Measurements from ENCODE around the gene CIRBP. TPM values are rescaled to one million over a fixed set of nuclear protein-coding genes. Genes with fewer than 3 reads are reported as not detected.
"Not testable (repeated sequence)": the region's sequence is repeated elsewhere in the genome, so short reads cannot be mapped to it uniquely, and the experiment has no call there.

The CIRBP gene
- polyA plus RNA-seq, 2 donors = 231 to 265 TPM

DNA sequence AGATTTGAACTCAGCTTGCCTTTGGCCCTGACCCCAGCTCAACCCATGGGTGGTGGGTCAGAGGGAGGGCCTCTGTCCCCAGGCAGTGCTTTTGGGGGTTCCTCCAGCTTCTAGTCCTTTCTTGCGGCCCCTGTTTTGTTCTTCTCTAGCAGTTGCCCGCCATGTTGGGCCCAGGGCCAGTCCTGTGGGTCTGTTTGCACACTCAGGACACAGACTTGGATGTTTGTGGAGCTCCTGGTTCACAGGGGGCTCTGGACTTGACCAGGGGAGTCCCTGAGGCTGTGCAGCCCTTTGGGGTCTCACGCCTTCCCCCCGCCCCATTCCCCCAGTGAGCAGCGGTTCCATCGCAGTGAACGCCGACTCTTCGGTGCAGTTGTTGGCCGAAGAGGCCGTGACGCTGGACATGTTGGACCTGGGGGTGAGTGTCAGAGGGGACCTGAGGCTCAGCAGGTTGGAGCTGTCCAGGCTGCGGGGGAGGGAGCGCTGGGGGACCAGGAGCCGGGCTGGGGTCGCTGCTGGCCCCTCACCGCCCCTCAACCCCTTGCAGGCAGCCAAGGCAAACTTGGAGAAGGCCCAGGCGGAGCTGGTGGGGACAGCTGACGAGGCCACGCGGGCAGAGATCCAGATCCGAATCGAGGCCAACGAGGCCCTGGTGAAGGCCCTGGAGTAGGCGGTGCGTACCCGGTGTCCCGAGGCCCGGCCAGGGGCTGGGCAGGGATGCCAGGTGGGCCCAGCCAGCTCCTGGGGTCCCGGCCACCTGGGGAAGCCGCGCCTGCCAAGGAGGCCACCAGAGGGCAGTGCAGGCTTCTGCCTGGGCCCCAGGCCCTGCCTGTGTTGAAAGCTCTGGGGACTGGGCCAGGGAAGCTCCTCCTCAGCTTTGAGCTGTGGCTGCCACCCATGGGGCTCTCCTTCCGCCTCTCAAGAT, 25.1 kb upstream of the CIRBP start:
- H3K4me3 ChIP-seq (ENCODE audit: low read depth in 1 of 2, low read length in 2 of 2) = peak overlapping the region; percentile 19 to 48
- 38 to 39% methylated on average over 33 of the region's 33 CpGs for WGBS, 2 donors

DNA sequence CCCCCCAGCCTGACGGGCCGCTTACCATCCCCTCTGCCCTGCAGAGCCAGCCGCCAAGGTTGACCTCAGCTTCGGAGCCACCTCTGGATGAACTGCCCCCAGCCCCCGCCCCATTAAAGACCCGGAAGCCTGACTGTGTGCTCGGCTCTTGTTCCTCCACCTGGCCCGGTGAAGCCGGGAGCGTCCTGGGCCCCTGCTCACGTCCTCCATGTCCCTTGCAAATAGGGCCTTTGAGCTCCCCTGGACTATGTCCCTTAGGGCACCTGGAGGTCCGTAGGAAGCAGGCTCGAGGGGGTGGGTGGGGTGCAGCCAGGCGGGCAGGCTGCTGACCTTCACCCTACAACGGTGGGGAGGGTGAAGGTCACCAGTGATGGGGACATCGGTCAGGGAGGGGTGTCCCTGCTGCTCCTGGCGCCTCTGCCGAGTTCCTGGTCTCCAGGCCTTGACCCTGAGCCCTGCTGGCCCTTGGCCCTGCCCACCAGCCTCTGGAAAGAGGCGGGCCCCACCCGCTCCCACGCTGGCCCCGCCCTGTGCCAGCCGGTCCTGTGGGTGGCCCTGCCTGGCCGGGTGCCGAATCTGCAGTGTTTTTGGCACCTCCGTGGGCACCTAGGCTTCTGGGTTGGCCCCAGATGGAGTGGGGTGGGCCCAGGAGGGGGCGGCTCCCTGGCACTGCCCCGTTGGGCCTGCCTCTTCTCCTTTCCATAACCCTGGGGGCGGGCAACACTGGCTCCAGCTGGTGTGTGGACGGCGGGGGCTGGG, 24.3 kb upstream of the CIRBP start:
- peaks cover 5 to 31% of the 10 kb centered on the region in 2 donors for H3K4me1 ChIP-seq (ENCODE audit: control insufficient read depth in 2 of 2, insufficient read depth in 2 of 2, low read length in 1 of 2)
- peak overlapping the region; percentile 19 to 48 for H3K4me3 ChIP-seq (ENCODE audit: low read depth in 1 of 2, low read length in 2 of 2)
- no peaks in the 10 kb centered on the region for H3K36me3 ChIP-seq (ENCODE audit: control insufficient read depth in 2 of 2, insufficient read depth in 2 of 2, low read length in 1 of 2)
- no peaks in the 10 kb centered on the region for H3K27me3 ChIP-seq (ENCODE audit: control insufficient read depth in 1 of 2, insufficient read depth in 2 of 2, low read length in 2 of 2)
- H3K27ac ChIP-seq (ENCODE audit: low read depth in 2 of 2, low read length in 1 of 2) = peak overlapping the region; percentile 88 to 96
- no peaks in the 10 kb centered on the region for H3K9me3 ChIP-seq (ENCODE audit: control insufficient read depth in 2 of 2, insufficient read depth in 1 of 2, low read depth in 1 of 2, low read length in 1 of 2)
- WGBS, 2 donors = 12% methylated on average over 31 of the region's 31 CpGs

More for the DNA sequence above, 25.1 kb upstream of the CIRBP start:
- Histone ChIP-seq H3K36me3 (ENCODE audit: control insufficient read depth in 2 of 2, insufficient read depth in 2 of 2, low read length in 1 of 2) (no peaks in the 10 kb centered on the region), H3K27ac (ENCODE audit: low read depth in 2 of 2, low read length in 1 of 2) (peak overlapping the region; percentile 88 to 96), H3K4me1 (ENCODE audit: control insufficient read depth in 2 of 2, insufficient read depth in 2 of 2, low read length in 1 of 2) (peaks cover 5 to 31% of the 10 kb centered on the region in 2 donors), H3K9me3 (ENCODE audit: control insufficient read depth in 2 of 2, insufficient read depth in 1 of 2, low read depth in 1 of 2, low read length in 1 of 2) (no peaks in the 10 kb centered on the region), H3K27me3 (ENCODE audit: control insufficient read depth in 1 of 2, insufficient read depth in 2 of 2, low read length in 2 of 2) (no peaks in the 10 kb centered on the region)

DNA sequence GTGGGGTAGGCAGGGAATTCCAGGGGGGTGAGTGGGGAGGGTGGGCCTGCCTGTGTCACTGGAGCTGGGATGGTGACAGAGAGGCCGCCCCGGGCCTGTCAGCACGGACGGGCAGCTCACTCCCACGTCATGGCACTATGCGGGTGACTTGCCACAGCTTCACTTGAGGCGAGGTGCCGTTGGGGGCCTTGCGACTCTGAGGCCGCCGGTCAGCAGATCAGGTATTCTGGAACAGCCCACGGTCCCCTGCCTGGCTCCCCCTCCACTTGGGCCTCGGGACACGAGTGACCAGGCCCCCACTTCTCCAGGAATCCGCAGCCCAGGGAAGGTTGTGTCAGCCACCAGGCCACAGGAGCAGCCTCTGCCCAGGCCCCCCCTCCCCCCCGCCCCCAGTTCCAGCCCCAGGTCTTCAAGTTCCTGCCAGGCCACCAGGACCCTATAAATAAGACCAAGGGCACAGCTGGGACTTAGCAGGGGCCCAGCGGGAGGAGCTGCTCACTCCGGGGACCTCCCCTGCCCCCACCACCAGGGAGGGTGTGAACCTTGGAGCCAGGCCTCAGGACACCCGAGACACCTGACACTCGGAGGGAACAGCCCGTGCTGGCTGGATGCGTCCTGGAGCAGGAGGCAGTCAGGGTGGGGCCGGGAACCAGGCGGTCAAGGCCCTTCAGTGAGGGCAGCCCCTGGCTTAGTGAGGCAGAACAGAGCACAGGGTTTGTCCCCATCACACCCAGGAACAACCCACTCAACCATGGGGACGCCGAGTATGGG, 23.5 kb upstream of the CIRBP start:
- 40 to 49% methylated on average over 25 to 26 of the region's 26 CpGs for WGBS, 2 donors
- H3K4me1 ChIP-seq (ENCODE audit: control insufficient read depth in 2 of 2, insufficient read depth in 2 of 2, low read length in 1 of 2) = peaks cover 5 to 31% of the 10 kb centered on the region in 2 donors

DNA sequence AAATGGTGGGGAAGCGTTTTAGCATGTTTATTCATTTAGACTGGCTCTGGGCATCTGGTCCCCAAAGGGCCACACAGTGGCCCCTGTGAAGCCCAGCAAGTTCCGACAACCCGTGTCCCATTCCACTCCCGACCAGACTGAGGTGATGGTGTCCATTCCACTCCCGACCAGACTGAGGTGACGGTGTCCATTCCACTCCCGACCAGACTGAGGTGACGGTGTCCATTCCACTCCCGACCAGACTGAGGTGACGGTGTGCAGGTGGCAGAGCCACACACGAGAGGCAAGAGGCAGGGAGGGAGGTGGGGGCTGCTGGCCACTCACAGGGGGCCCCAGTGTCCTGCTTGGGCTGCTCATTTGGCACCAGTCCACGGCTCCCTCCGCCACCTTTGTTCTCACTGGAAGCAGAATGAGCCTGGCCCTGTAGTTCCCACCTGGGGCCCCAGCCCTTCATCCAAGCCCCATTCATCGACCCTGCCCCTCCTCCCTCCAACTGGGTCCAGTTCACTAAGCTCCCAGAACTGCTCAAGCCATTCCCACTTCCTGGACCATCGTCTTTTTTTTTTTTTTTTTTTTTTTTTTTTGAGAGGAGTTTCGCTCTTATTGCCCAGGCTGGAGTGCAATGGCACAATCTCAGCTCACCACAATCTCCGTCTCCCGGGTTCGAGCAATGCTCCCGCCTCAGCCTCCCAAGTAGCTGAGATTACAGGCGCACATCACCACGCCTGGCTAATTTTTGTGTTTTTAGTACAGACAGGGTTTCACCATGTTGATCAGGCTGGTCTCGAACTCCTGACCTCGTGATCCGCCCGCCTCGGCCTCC, 22.7 kb upstream of the CIRBP start:
- H3K4me1 ChIP-seq (ENCODE audit: control insufficient read depth in 2 of 2, insufficient read depth in 2 of 2, low read length in 1 of 2) = peaks cover 5 to 26% of the 10 kb centered on the region in 2 donors
- 68 to 71% methylated on average over 26 to 27 of the region's 27 CpGs for WGBS, 2 donors
- H3K9me3 ChIP-seq (ENCODE audit: control insufficient read depth in 2 of 2, insufficient read depth in 1 of 2, low read depth in 1 of 2, low read length in 1 of 2); H3K4me3 ChIP-seq (ENCODE audit: low read depth in 1 of 2, low read length in 2 of 2); H3K36me3 ChIP-seq (ENCODE audit: control insufficient read depth in 2 of 2, insufficient read depth in 2 of 2, low read length in 1 of 2); H3K27me3 ChIP-seq (ENCODE audit: control insufficient read depth in 1 of 2, insufficient read depth in 2 of 2, low read length in 2 of 2): not testable (repeated sequence)
- peak overlapping the region; percentile 88 to 96 for H3K27ac ChIP-seq (ENCODE audit: low read depth in 2 of 2, low read length in 1 of 2)

More for the DNA sequence above, 23.5 kb upstream of the CIRBP start:
- no peaks in the 10 kb centered on the region for H3K9me3 ChIP-seq (ENCODE audit: control insufficient read depth in 2 of 2, insufficient read depth in 1 of 2, low read depth in 1 of 2, low read length in 1 of 2)
- H3K27me3 ChIP-seq (ENCODE audit: control insufficient read depth in 1 of 2, insufficient read depth in 2 of 2, low read length in 2 of 2) = no peaks in the 10 kb centered on the region
- no peaks in the 10 kb centered on the region for H3K36me3 ChIP-seq (ENCODE audit: control insufficient read depth in 2 of 2, insufficient read depth in 2 of 2, low read length in 1 of 2)
- peak overlapping the region; percentile 88 to 96 for H3K27ac ChIP-seq (ENCODE audit: low read depth in 2 of 2, low read length in 1 of 2)
- peak overlapping the region in 1 of 2 donors; percentile 5 for H3K4me3 ChIP-seq (ENCODE audit: low read depth in 1 of 2, low read length in 2 of 2)

DNA sequence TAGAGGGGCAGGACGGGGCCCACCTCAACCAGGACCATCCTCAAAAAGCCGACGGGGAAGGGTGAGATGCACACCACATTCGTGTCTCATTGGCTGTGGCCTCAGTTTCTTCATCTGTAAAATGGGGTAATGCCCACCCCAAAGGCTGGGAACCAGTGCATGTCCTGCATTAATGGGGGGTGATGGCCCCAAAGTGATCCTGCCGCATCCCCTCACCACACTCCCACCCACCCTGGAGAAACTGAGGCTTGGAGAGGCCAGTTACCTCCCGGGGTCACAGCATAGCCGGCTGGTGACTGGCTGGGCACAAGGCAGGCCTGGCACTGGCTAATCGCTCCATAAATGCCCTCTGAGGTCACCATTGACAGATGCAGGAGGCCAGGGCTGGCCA, 21.4 kb upstream of the CIRBP start:
- H3K36me3 ChIP-seq (ENCODE audit: control insufficient read depth in 2 of 2, insufficient read depth in 2 of 2, low read length in 1 of 2) = peaks cover 0 to 4% of the 10 kb centered on the region in 2 donors

DNA sequence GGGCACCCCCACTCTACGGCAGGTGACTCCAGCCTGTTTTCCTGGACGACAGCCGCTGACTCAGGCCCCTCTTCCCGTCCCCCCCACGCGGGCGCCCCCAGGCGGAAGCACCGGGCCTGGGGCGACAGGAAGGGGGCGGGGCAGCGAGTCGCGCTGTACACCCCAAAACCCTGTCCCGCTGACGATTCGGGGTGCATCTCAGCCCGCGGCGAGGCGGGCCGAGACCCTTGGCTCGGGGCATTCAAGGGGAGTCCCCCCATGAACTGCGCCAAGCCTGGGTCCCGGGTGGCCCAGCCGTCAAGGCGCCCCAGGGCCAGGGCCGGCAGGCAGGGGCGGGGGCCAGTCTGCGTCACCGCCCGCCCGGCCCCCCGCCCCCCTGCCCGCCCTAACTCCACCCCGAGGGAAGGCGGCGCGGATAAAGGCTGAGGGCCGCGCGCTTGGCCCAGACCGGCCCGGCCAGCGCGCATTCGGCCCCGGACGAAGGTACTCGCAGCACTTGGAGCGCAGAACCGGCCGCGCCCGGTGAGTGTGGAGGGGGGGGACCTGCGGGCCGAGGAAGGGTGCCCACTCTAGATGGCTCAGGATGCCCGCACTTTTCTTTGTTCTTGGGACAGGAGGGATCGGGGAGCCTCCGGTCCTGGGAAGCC, 20.9 kb upstream of the CIRBP start, which contains the start of gene MIDN:
TSS of gene MIDN (plus strand) at position 445 of the 647 bp plus-strand sequence. CDS start 1,714 bp downstream, outside the sequence.
- peaks cover 0 to 4% of the 10 kb centered on the region in 2 donors for H3K36me3 ChIP-seq (ENCODE audit: control insufficient read depth in 2 of 2, insufficient read depth in 2 of 2, low read length in 1 of 2)
- WGBS, 2 donors = 1 to 3% methylated on average over 30 to 60 of the region's 60 CpGs
- no peaks in the 10 kb centered on the region for H3K9me3 ChIP-seq (ENCODE audit: control insufficient read depth in 2 of 2, insufficient read depth in 1 of 2, low read depth in 1 of 2, low read length in 1 of 2)
- peaks cover 3 to 21% of the 10 kb centered on the region in 2 donors for H3K4me1 ChIP-seq (ENCODE audit: control insufficient read depth in 2 of 2, insufficient read depth in 2 of 2, low read length in 1 of 2)
- no peaks in the 10 kb centered on the region for H3K27me3 ChIP-seq (ENCODE audit: control insufficient read depth in 1 of 2, insufficient read depth in 2 of 2, low read length in 2 of 2)
- H3K4me3 ChIP-seq (ENCODE audit: low read depth in 1 of 2, low read length in 2 of 2) = peak within 1 kb of the TSS; percentile 79 to 86
- H3K27ac ChIP-seq (ENCODE audit: low read depth in 2 of 2, low read length in 1 of 2) = peak within 1 kb of the TSS; percentile 98 to 99

More for the DNA sequence above, 21.4 kb upstream of the CIRBP start:
- peaks cover 3 to 21% of the 10 kb centered on the region in 2 donors for H3K4me1 ChIP-seq (ENCODE audit: control insufficient read depth in 2 of 2, insufficient read depth in 2 of 2, low read length in 1 of 2)
- peak overlapping the region; percentile 98 to 99 for H3K27ac ChIP-seq (ENCODE audit: low read depth in 2 of 2, low read length in 1 of 2)
- no peaks in the 10 kb centered on the region for H3K9me3 ChIP-seq (ENCODE audit: control insufficient read depth in 2 of 2, insufficient read depth in 1 of 2, low read depth in 1 of 2, low read length in 1 of 2)
- no peaks in the 10 kb centered on the region for H3K27me3 ChIP-seq (ENCODE audit: control insufficient read depth in 1 of 2, insufficient read depth in 2 of 2, low read length in 2 of 2)
- peak overlapping the region; percentile 49 to 86 for H3K4me3 ChIP-seq (ENCODE audit: low read depth in 1 of 2, low read length in 2 of 2)
- 60 to 64% methylated on average over 8 of the region's 8 CpGs for WGBS, 2 donors

- peaks cover 6 to 25% of the 10 kb centered on the region in 2 donors for H3K4me1 ChIP-seq (ENCODE audit: control insufficient read depth in 2 of 2, insufficient read depth in 2 of 2, low read length in 1 of 2)
- H3K27ac ChIP-seq (ENCODE audit: low read depth in 2 of 2, low read length in 1 of 2) = peak overlapping the region; percentile 98 to 99
- H3K9me3 ChIP-seq (ENCODE audit: control insufficient read depth in 2 of 2, insufficient read depth in 1 of 2, low read depth in 1 of 2, low read length in 1 of 2) = no peaks in the 10 kb centered on the region
- H3K36me3 ChIP-seq (ENCODE audit: control insufficient read depth in 2 of 2, insufficient read depth in 2 of 2, low read length in 1 of 2) = peaks cover 0 to 4% of the 10 kb centered on the region in 2 donors
- H3K27me3 ChIP-seq (ENCODE audit: control insufficient read depth in 1 of 2, insufficient read depth in 2 of 2, low read length in 2 of 2) = no peaks in the 10 kb centered on the region
- peak overlapping the region; percentile 79 to 86 for H3K4me3 ChIP-seq (ENCODE audit: low read depth in 1 of 2, low read length in 2 of 2)
- WGBS, 2 donors = 1% methylated on average over 33 to 74 of the region's 74 CpGs
These were observed 20.3 kb upstream of the CIRBP start for GRCh38 chr19:1248786-1249297.

DNA sequence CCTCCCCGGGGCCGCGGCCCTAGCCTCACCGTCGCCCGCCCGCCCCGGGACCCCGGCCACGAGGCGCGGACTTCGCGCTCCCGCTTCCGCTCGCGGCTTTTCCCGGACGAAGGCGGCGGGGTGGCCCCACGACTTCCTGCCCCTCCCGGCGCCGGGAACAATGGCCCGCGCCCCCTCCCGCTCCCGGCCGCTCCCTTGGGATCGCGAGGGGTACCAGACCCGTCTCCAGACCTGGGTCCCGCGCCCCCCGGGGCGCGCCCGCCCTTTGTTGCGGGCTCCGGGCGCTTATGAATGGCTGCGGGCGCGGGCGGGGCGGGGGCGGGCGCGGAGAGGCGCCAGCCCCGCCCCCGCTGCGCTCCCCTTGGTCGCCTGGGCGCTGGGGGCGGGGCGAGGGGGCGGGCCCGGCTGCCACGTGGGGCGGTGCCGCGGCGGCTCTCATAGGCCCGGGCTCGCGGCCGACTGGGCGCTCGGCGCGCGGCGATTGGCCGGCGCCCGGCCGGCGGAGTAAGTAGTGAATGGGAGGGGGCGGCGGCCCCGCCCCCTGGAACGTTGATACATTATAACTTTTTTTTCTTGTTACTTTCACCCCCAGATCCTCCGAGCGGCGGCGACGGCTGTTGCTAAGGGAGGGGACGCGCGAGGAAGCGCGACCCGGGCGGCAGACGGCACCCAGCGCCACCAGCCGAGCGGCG, 19.7 kb upstream of the CIRBP start:
- Histone ChIP-seq H3K4me1 (ENCODE audit: control insufficient read depth in 2 of 2, insufficient read depth in 2 of 2, low read length in 1 of 2) (peaks cover 11 to 29% of the 10 kb centered on the region in 2 donors), H3K27me3 (ENCODE audit: control insufficient read depth in 1 of 2, insufficient read depth in 2 of 2, low read length in 2 of 2) (no peaks in the 10 kb centered on the region), H3K27ac (ENCODE audit: low read depth in 2 of 2, low read length in 1 of 2) (peak overlapping the region; percentile 99), H3K36me3 (ENCODE audit: control insufficient read depth in 2 of 2, insufficient read depth in 2 of 2, low read length in 1 of 2) (peaks cover 4 to 10% of the 10 kb centered on the region in 2 donors), H3K4me3 (ENCODE audit: low read depth in 1 of 2, low read length in 2 of 2) (peak overlapping the region; percentile 82 to 86), H3K9me3 (ENCODE audit: control insufficient read depth in 2 of 2, insufficient read depth in 1 of 2, low read depth in 1 of 2, low read length in 1 of 2) (no peaks in the 10 kb centered on the region)
- 1% methylated on average over 36 to 102 of the region's 102 CpGs for WGBS, 2 donors

All from esophagus (tissue), 2 donors.